Hindlimb muscle (tissue), 1 donor: Measurements from ENCODE around the gene DCHS2. TPM values are rescaled to one million over a fixed set of nuclear protein-coding genes. Genes with fewer than 3 reads are reported as not detected.

Experiments used
- DNase-seq: peaks from one replicate; pipeline ENCODE4 v3.0.0-alpha.2; 2013
- polyA plus RNA-seq: library from polyadenylated mRNA; unstranded; fragments of 120-200 nt; gene quantifications from one replicate; pipeline ENCODE4 v1.2.1, GENCODE V29; 2013; ENCODE audit not compliant: insufficient read length

The DCHS2 gene
- polyA plus RNA-seq, 1 donor: 3.0 TPM

DNA sequence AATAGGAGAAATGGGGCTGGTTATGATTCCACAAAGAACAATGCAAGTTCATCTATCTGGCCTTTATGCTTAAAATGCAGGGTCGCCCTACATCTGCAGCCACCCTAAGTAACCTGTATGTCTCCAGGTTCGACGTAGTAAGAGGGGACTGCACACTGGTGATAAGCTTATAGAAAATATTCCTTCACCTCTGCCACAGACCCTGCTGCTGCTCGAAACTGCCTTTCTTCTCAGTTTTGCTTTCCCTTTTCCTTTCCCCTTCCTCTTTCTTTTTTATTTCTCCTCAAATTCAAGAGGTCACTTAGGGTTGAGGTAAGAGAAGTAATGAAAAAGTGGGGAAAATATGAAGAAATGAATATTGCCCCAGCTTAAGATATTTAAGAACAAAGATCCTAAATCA is 123.5 kb downstream of the DCHS2 start:
- DNase-seq: no peak

DNA sequence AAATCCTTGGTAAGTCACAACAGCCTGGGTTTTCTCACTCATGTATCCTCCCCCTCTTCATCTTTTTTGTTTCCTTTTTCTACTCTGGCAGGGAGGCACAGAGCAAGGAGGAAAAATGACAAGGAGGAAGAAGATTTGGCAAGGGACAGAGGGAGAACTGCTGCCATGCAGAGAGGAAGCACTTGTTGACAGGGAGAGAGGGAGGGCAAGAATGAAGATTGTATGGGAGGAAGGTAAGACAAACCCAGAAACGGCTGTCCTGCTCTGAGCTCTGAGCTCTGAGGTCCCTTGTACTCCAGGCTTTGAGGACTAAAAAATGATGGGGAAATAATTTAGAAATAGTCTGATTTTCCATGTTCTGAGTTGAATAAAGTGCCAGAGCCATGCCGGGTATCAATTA is 123.9 kb downstream of the DCHS2 start:
- no peak for DNase-seq

DNA sequence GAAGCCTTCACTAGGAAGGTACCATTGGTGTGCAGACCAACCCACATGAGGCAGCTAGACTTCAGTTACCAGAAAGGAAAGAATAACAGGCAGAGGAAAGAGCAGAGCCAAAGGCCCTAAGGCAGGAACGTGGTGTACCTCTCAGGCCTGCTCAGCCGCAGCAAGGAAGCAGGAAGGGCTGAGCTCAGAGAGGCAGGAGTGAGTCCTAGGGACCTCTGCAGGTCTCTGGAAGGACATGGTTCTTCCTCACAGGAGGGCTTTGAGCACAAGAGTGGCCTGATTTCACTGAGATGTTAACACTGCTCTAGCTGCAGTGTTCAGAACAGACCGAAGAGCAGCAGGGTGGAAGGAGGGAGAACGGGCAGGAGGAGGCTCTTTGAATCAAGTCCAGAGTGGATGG is 124.6 kb downstream of the DCHS2 start:
- DNase-seq: no peak

GRCh38 chr4:154364066-154364845 is 127.3 kb downstream of the DCHS2 start:
- peak; percentile 19 for DNase-seq

- no peak for DNase-seq
Measured at GRCh38 chr4:154361450-154361849, 130.1 kb downstream of the DCHS2 start.

DNA sequence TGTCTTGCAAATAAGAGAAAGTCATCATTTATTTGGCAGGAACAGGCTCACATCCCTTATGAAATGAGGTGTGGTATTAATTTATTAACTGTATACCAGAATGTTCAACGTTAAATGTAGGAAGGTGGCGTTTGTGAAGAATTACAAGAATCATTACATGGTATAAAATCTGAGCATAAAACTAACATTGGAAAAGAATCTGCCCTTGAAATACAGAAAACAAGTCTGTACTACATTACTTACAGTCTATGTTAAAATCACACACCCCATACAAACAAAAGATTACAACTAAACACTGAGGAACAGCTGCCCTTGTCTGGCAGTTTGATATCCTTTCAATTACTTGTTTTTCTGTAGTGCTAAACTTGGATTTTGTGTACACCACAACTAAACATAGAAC is 131.1 kb downstream of the DCHS2 start:
- no peak for DNase-seq

- no peak for DNase-seq
Measured at GRCh38 chr4:154354883-154355282, 136.7 kb downstream of the DCHS2 start.

- no peak for DNase-seq
Measured at GRCh38 chr4:154349829-154350228, 141.8 kb downstream of the DCHS2 start.

- DNase-seq: no peak
Measured at GRCh38 chr4:154348657-154349056, 142.9 kb downstream of the DCHS2 start.

DNA sequence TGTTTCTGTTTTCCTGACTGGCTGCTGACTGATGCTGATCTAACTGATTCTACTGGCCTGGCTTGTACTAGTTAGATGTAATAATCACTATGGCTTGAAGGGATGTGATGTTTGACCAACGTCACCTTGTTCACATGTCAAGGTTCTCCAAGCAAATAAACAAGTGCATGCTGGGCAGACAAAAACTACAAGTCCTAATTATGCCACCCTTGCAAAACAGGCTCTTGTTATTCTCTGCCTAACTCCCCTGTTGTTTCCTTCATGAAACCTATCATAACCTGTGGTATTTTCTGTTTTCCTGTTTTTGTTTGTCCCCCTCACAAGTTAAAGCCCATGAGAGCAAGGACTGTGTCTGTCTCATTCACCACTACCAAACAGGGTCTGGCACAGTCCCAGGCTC is 146.2 kb downstream of the DCHS2 start:
- DNase-seq: no peak

- DNase-seq: no peak
Measured at GRCh38 chr4:154344686-154345085, 146.9 kb downstream of the DCHS2 start.

- DNase-seq: no peak
Measured at GRCh38 chr4:154343651-154344050, 147.9 kb downstream of the DCHS2 start.

- no peak for DNase-seq
Measured at GRCh38 chr4:154341448-154341847, 150.2 kb downstream of the DCHS2 start.

GRCh38 chr4:154335588-154335987 is 156.0 kb downstream of the DCHS2 start:
- DNase-seq: no peak

- peak; percentile 21 for DNase-seq
Measured at GRCh38 chr4:154332681-154333421, 158.7 kb downstream of the DCHS2 start.

- DNase-seq: peak; percentile 90
Measured at GRCh38 chr4:154329939-154330338, 161.7 kb downstream of the DCHS2 start.

- DNase-seq: peak; percentile 48
Measured at GRCh38 chr4:154329268-154329868, 162.2 kb downstream of the DCHS2 start.

DNA sequence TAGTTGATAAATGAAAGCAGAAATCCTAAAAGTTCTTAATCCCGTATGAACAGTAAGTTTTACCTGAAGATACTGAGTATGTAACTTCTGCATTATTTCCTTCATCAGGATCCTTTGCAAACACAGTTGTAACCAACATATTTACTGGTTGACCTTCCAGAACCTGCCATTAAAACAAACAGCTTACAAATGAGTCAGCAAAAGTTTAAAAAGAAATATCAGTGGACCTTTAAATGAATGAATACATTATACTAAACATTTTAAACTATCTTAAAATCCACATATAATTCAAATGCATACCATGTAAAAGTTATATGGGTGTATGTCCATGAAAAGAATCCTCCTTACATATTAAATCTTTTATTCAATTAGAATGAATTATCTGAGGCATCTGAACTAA is 163.6 kb downstream of the DCHS2 start:
- DNase-seq: no peak

DNA sequence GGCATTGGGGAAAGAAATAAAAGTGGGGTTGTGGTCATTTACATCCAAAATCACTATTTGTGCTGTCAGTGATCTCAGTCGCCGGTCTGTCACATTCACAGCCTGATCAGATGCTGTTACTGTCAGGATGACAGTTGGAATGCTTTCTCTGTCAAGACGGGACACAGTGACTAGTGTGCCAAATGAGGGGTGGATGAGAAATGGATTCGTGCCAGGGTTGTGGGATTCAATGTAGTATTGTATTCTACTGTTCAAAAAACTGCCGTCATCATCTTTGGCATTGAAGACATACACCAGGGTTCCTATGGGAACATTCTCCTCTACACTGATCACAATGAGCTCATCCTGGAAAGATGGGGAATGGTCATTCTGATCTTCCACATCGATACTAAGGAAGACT is 171.1 kb downstream of the DCHS2 start:
- no peak for DNase-seq

DNA sequence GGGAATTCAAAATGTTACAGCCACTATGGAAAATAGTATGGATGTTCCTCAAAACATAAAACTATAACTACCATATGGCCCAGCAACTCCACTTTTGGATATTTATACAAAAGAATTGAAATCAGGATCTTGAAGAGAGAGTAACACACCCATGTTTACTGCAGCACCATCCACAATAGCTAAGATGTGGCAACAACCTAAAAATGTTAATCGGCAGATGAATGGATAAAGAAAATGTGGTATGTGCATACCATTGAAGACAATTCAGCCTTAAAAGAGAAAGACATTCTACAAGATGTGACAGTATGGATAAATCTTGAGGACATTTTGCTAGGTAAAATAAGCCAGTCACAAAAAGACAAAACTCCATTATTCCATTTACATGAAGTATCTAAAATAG is 171.9 kb downstream of the DCHS2 start:
- no peak for DNase-seq

DNA sequence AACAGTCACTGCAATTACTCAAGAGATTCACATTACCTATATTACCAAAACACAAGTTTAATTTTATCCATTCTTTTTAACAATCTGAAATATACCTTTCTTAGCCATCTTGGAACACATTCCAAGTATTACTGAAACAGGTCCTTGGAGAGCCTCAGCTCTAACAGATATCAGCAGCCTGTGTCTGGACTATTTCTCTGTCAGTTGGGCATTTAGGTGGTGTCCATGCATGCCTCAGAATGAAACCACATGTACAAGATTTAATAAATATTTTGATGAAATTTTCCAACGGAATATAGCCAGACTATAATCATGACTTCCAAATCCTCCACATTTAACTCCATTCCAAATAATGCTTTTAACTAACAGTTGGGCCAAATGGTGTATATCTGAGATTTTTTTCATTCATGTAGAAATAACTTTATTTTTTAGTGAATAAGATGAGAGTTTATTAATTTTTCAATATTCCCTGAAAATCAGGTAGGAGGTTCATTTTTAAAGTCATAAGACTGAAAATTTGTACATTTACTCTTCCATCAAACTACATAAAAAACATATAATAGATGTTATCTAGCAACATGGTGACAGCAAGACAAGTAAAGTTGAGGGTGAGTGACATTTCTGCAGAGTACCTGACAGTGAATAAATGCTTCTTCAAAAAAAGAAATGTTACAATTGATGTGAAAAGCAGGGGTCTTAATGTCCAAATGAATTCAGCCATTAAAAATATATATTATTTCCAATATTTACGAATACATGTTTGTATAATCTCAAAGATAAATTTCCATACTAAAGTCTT is 174.2 kb downstream of the DCHS2 start:
- DNase-seq: no peak

GRCh38 chr4:154315741-154316140 is 175.9 kb downstream of the DCHS2 start:
- no peak for DNase-seq

GRCh38 chr4:154314248-154314647 is 177.4 kb downstream of the DCHS2 start:
- DNase-seq: peak; percentile 32
